NCI-H1092 (cell line): ENCODE measurements around the gene INKA2.

ENCODE experiments used
- DNase-seq: peaks from one replicate; lab custom pipeline; 2025; lab: John Stamatoyannopoulos, UW

Gene INKA2

GRCh38 chr1:111704240-111704639, 35.0 kb downstream of the INKA2 start:
- no peak for DNase-seq

- no peak for DNase-seq
Observed at GRCh38 chr1:111702504-111703050, 36.6 kb downstream of the INKA2 start.

GRCh38 chr1:111699268-111699667, 39.9 kb downstream of the INKA2 start:
- DNase-seq = no peak

DNA sequence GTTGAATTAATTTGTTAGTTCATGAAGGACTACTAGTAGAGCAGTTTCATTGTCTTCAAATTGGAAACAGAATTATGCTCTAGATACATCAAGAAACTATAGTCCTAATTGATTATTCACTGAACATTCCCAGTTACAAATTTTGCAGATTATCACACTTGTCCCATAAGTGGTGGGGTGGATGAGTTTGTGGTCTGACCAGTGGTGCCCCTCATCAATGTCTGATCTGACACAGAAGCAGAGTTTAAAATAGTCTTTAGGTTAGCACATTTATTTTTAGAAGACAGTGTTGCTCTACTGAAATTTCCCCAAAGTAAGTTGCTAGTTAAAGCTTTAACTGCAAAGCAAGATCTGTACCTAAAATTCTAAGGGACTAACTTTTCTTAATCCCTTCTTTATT, 42.9 kb downstream of the INKA2 start:
- no peak for DNase-seq

DNA sequence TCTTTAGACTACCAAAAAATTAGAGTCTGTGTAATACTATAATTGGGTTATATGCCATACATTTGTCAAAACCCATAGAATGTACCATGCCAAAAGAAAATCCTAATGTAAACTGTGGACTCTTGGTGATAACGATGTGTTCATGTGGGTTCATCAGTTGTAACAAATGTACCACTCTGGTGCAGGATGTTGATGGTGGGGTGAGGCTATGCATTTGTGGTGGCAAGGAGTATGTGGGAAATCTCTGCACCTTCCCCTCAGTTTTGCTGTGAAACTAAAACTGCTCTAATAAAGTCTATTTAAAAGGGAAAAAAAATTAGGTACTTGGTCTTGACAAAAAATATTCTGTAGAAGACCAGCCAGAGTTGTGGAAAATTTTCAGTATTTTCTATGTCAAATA, 43.4 kb downstream of the INKA2 start:
- no peak for DNase-seq

GRCh38 chr1:111691886-111692285, 47.3 kb downstream of the INKA2 start:
- DNase-seq = no peak

- no peak for DNase-seq
Observed at GRCh38 chr1:111690306-111690617, 48.9 kb downstream of the INKA2 start.
